GM12874 (cell line): ENCODE measurements around the gene BNIP2.

Experiments used
- CTCF ChIP-seq: IDR thresholded peaks from 2 replicates; pipeline ENCODE4 v1.5.1; 2011; ENCODE audit warnings: low read depth, mild to moderate bottlenecking, control low read depth, low read length, moderate library complexity; ENCODE audit not compliant: insufficient read depth

Gene BNIP2

DNA sequence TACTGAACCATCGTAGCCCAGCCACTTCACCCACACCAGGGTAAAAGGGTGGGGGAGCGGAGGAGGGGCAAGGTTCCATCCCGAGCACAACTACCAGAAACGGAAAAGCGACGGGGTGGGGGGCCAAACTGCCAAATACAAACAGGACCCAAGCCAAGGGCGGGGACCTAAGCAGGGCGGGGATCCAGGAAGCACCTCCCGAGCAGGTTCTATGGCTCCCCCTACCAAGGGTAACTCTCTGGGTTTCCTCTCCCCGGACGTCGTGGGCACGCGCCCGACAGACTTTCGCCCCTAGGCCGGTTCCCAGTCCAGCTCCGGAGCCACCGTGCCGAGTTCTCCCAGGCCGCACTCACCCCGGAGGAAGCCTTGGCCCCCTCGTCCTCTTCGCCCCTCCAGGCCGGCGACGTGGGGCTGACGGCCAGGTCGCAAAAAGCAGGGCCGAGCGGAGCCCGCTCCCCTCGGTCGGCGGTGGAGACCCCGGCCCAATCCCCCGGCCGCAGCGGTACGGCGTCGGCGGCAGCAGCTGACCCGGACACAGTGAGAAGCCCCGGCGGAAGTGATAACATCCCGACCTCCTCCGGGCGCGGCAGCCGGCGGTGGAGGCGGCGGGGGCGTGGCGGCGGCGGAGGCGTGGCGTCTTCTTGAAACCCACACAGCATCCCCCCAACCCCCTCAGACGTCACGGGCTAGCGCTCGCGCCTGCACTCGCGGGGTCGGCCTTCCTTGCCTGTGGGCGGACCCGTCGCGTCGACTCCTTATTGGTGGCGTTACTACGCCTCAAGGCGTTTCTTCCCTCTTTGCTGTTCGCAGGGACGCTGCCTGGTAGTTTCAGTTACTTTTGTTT is at the start of gene BNIP2:
Gene BNIP2 (minus strand): TSS at position 539 of the 844 bp plus-strand sequence. CDS start 6,863 bp downstream, outside the sequence.
- TF ChIP-seq CTCF: no peak

- no peak for TF ChIP-seq CTCF
These were observed 49.6 kb upstream of the BNIP2 start for GRCh38 chr15:59738676-59739075.

GRCh38 chr15:59736181-59736580 is 47.1 kb upstream of the BNIP2 start:
- TF ChIP-seq CTCF: no peak

GRCh38 chr15:59725151-59725486 is 36.0 kb upstream of the BNIP2 start:
- TF ChIP-seq CTCF: no peak

DNA sequence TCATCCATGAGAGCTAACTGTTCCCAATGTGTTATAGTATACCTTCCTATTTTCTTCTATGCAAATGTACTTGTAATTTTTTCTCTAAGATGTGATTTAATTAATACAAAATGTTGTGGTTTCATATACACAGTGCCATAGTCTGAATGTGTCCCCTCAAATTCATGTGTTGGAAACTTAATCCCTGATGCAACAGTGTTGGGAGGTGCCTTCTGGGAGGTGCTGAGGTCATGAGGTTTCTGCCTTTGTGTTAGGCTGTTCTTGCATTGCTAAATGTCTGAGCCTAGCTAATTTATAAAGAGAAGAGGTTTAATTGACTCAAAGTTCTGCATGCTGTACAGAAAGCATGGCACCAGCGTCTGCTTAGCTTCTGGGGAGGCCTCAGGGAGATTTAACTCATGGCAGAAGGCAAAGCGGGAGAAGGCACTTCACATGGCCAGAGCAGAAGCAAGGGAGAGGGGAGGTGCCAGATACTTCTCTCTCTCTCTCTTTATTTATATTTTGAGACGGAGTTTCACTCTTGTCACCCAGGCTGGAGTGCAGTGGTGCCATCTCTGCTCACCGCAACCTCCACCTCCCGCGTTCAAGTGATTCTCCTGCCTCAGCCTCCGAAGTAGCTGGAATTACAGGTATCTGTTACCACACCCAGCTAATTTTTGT is 34.7 kb upstream of the BNIP2 start:
- no peak for TF ChIP-seq CTCF

DNA sequence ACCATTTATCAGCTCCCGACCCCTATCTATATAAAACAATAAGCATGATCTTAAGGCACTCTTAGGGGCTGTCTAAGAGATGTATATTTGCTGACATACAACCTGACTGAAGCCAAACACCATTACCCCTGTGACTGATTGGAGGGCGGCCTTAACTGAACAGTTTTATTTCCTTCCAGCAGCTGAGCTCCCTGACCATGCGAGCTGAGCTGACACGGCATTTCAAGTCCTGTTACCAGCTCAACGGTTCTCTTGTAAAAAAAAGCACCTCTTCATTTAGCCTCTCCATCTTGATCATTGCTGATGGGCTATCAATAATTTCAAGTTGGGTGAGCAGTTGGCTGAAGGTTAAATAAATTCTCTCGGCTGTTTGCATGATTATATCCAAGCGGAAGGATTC is 33.4 kb upstream of the BNIP2 start:
- TF ChIP-seq CTCF: no peak

DNA sequence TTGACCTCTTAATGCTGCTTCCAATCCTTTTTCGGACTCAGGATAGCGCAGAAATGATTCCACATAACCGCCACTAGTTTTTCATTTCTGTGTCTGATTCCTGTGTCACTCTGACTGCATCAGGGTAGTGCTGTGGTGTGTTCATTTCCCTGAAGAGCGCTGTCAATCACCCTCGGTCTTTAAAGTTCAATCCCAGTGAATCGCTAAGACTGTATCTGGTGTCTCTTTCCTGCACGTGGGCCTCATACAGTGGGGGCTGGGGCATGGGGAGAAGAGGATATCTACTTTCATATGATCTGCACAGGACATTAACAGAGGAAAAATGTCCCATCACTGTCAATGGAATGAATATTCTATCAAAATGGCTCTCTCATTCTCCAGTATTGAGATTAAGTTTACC is 32.9 kb upstream of the BNIP2 start:
- TF ChIP-seq CTCF: no peak
